GM10266 (cell line): ENCODE data around the gene TBCK.
"Not testable (repeated sequence)": the region's sequence is repeated elsewhere in the genome, so short reads cannot be mapped to it uniquely, and the experiment has no call there.

Source experiments
- DNase-seq: peaks from one replicate; pipeline ENCODE4 v3.0.0; 2012; ENCODE audit errors: extremely low spot score
- TF ChIP-seq, protein P1 (sequence below): IDR thresholded peaks from 2 replicates; pipeline ENCODE4 v1.5.1; 2012; ENCODE audit warnings: mild to moderate bottlenecking, low read depth; ENCODE audit not compliant: control insufficient read depth, insufficient read depth; ENCODE audit errors: missing control alignments

Gene TBCK

DNA sequence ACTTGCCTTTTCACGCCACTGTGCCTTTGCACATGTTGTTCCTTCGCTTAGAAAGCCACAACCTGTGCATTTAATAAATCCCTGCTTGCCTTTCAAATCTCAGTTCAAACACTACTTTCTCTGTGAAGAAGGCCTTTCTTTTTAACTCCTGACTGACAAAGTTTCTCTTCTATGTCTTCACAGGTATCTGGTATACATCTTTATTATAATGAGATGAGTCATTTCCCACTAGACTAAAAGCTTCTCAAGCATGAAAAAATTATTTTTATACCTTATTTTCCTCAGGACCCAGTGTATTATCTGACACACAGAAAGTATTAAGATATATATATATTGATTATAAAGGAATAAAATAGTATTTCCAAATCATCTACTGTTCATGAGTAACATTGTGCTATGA, 189.9 kb downstream of the TBCK start:
- TF ChIP-seq, protein P1, sequence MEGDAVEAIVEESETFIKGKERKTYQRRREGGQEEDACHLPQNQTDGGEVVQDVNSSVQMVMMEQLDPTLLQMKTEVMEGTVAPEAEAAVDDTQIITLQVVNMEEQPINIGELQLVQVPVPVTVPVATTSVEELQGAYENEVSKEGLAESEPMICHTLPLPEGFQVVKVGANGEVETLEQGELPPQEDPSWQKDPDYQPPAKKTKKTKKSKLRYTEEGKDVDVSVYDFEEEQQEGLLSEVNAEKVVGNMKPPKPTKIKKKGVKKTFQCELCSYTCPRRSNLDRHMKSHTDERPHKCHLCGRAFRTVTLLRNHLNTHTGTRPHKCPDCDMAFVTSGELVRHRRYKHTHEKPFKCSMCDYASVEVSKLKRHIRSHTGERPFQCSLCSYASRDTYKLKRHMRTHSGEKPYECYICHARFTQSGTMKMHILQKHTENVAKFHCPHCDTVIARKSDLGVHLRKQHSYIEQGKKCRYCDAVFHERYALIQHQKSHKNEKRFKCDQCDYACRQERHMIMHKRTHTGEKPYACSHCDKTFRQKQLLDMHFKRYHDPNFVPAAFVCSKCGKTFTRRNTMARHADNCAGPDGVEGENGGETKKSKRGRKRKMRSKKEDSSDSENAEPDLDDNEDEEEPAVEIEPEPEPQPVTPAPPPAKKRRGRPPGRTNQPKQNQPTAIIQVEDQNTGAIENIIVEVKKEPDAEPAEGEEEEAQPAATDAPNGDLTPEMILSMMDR = no peak
- no peak for DNase-seq

DNA sequence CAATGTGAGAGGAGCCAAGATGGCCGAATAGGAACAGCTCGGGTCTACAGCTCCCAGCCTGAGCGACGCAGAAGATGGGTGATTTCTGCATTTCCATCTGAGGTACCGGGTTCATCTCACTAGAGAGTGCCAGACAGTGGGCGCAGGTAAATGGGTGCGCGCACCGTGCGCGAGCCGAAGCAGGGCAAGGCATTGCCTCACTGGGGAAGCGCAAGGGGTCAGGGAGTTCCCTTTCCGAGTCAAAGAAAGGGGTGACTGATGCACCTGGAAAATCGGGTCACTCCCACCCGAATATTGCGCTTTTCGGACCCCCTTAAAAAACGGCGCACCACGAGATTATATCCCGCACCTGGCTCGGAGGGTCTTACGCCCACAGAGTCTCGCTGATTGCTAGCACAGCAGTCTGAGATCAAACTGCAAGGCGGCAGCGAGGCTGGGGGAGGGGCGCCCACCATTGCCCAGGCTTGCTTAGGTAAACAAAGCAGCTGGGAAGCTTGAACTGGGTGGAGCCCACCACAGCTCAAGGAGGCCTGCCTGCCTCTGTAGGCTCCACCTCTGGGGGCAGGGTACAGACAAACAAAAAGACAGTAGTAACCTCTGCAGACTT, 196.0 kb downstream of the TBCK start:
- not testable (repeated sequence) for DNase-seq

DNA sequence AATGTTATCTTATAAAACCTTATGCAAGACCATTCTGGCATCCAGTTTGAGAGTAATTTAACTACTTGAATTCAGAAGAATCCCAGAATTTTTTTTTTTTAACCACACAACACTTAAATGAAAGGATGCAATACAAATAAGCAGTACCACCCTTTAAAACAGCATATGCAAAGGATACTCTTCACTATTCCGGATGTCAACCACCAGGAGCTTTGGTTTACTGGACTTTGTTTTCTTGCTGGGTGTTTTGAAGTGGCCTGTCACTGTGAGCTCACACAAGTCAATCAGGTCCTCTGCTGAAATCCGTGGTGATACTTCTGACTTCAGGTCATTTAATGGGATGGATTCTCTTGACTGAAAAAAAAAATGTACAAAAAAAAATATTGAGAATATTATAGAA, 200.0 kb downstream of the TBCK start:
- TF ChIP-seq, protein P1 = no peak
- no peak for DNase-seq

DNA sequence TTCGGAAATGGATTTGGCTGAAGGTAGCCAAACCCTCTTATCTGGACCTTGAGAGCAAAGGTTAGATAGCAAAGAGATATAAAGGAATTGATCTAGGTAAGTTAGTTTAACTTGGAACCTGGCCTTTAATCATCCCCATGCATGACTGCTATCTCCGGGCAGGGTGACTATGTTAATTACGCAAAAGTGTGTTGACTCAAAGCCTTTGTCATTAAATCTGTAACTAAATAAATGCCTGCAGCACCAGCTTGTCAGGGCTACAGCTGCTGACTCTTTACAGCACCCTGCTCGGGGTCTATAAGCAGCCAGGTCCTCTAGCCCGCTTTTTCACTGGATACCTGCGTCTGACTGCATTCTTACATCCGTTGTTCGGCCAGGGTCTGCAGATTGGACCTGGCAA, 201.7 kb downstream of the TBCK start:
- no peak for DNase-seq
- TF ChIP-seq, protein P1 = no peak

DNA sequence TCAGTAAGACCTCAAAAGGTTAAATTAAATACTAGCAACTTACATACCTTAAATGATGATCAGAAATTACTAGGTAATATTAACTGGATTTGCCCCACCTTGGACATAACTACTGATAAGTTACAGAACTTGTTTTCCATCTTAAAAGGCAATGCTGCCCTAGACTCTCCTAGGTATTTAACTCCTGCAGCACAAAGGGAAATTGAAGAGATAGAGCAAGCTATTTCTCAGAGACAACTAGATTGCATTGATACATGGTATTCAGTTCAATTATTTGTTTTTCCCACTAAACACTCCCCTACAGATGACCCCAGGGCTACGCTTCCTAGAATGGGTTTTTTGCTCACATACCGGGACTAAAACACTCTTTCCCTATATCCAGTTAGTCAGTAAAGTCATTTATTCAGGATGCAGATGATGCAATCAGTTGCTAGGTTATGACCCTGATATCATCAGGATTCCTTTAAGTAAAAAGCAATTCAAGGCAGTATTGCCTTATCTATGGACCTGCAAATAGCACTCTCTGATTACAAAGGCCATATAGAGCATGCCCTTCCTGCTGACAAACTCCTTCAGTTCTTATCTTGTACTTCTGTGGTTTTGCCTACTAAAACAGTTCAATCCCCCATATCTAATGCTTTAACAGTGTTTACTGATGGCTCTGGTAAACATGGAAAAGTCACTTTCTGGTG, 204.1 kb downstream of the TBCK start:
- not testable (repeated sequence) for DNase-seq

DNA sequence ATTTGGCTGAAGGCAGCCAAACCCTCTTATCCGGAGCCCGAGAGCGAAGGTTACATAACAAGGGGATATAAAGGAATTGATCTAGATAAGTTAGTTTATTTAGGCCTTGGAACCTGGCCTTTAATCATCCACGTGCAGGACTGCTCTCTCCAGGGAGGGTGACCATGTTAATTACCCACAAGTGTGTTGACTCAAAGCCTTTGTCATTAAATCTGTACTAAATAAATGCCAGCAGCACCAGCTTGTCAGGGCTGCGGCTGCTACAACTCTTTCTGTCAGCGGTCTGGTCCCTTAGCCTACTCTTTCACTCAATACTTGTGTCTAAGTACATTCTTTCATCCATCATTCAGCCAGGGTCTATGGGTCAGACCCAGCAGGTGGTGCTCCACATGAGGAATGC, 206.1 kb downstream of the TBCK start:
- TF ChIP-seq, protein P1 = no peak
- DNase-seq = no peak

DNA sequence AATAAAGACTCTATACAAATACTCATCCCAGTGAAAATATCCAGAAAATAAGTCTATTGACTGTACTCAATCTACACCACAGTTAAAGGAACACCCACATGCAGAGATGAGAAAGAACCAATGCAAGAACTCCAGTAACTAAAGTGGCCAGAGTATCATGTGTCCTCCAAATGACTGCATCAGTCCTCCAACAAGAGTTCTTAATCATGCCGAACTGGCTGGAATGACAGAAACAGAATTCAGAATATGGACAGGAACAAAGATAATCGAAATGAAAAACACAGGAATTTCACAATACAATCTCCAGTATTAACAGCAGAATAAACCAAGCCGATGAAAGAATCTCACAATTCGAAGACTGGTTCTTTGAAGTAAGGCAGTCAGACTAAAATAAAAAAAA, 210.3 kb downstream of the TBCK start:
- TF ChIP-seq, protein P1 = no peak
- no peak for DNase-seq

DNA sequence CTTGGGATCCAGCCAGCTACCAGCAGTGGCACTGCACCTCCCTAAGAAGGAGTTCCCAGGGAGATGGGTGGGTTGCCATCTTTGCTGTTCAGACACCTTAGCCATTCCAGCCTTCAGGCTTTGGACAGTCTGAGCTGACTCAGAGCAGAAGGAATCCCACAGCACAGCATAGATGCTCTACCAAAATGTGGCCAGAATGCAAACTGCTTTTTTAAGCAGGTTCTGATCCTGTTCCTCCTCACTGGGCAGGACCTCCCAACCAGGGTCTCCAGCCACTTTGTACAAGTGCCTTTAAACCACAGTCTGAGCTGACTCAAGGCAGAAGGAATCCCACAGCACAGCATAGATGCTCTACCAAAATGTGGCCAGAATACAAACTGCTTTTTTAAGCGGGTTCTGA, 211.7 kb downstream of the TBCK start:
- TF ChIP-seq, protein P1 = no peak

More for the DNA sequence above, 211.7 kb downstream of the TBCK start:
- DNase-seq = no peak
